GM19372 (cell line): ENCODE data around the gene FAM227B.
"Not testable (repeated sequence)": the region's sequence is repeated elsewhere in the genome, so short reads cannot be mapped to it uniquely, and the experiment has no call there.

Experiments
- ATAC-seq: cut with Tn5 transposase; IDR thresholded peaks from one replicate; pipeline ENCODE4 v1.9.1; 2021; ENCODE audit warnings: mild to moderate bottlenecking, low read depth, moderate library complexity; ENCODE audit not compliant: unreplicated experiment

Gene FAM227B

GRCh38 chr15:49619226-49619625 lies 1.4 kb downstream of the FAM227B start:
- ATAC-seq: no peak

- ATAC-seq: not testable (repeated sequence)
These were observed 8.4 kb downstream of the FAM227B start for GRCh38 chr15:49612240-49612639.

GRCh38 chr15:49610157-49610918 lies 10.3 kb downstream of the FAM227B start:
- no peak for ATAC-seq

GRCh38 chr15:49606594-49606993 lies 14.0 kb downstream of the FAM227B start:
- ATAC-seq: no peak

GRCh38 chr15:49605588-49605987 lies 15.0 kb downstream of the FAM227B start:
- ATAC-seq: no peak

- ATAC-seq: no peak
These were observed 15.8 kb downstream of the FAM227B start for GRCh38 chr15:49604625-49605409.

- ATAC-seq: not testable (repeated sequence)
These were observed 27.7 kb downstream of the FAM227B start for GRCh38 chr15:49592829-49593316.

GRCh38 chr15:49589030-49589429 lies 31.6 kb downstream of the FAM227B start:
- no peak for ATAC-seq

GRCh38 chr15:49573421-49573820 lies 47.2 kb downstream of the FAM227B start:
- no peak for ATAC-seq

- no peak for ATAC-seq
These were observed 49.9 kb downstream of the FAM227B start for GRCh38 chr15:49570672-49571071.

GRCh38 chr15:49570174-49570573 lies 50.4 kb downstream of the FAM227B start:
- ATAC-seq: no peak

- ATAC-seq: no peak
These were observed 60.6 kb downstream of the FAM227B start for GRCh38 chr15:49560045-49560444.

- no peak for ATAC-seq
These were observed 61.7 kb downstream of the FAM227B start for GRCh38 chr15:49558929-49559328.

GRCh38 chr15:49556437-49556836 lies 64.2 kb downstream of the FAM227B start:
- no peak for ATAC-seq

GRCh38 chr15:49550342-49550741 lies 70.3 kb downstream of the FAM227B start:
- ATAC-seq: not testable (repeated sequence)

- ATAC-seq: no peak
These were observed 82.1 kb downstream of the FAM227B start for GRCh38 chr15:49538520-49538919.

GRCh38 chr15:49530092-49530491 lies 90.5 kb downstream of the FAM227B start:
- no peak for ATAC-seq

- ATAC-seq: no peak
These were observed 92.3 kb downstream of the FAM227B start for GRCh38 chr15:49528289-49528688.

GRCh38 chr15:49521802-49522201 lies 98.8 kb downstream of the FAM227B start:
- no peak for ATAC-seq

- ATAC-seq: not testable (repeated sequence)
These were observed 107.9 kb downstream of the FAM227B start for GRCh38 chr15:49512739-49513138.

- no peak for ATAC-seq
These were observed 113.4 kb downstream of the FAM227B start for GRCh38 chr15:49507261-49507660.

GRCh38 chr15:49506341-49506740 lies 114.3 kb downstream of the FAM227B start:
- no peak for ATAC-seq
